SU-DHL-6 (cell line): ENCODE results near the gene UMODL1.

Source experiments
- CTCF ChIP-seq: fragments of 200-600 bp; sonication (generic); IDR thresholded peaks from one replicate; pipeline ENCODE4 v1.5.1; 2017; ENCODE audit warnings: antibody characterized with exemption, mild to moderate bottlenecking, low read length, moderate library complexity; ENCODE audit not compliant: insufficient read depth, poor library complexity, severe bottlenecking
- EZH2phosphoT487 ChIP-seq: fragments of 200-600 bp; sonication (generic), shearing (Covaris generic); conservative IDR thresholded peaks from 2 replicates; pipeline ENCODE4 v1.6.1; 2018; ENCODE audit warnings: mild to moderate bottlenecking, antibody characterized with exemption, low read length, moderate library complexity, mixed read lengths

DNA sequence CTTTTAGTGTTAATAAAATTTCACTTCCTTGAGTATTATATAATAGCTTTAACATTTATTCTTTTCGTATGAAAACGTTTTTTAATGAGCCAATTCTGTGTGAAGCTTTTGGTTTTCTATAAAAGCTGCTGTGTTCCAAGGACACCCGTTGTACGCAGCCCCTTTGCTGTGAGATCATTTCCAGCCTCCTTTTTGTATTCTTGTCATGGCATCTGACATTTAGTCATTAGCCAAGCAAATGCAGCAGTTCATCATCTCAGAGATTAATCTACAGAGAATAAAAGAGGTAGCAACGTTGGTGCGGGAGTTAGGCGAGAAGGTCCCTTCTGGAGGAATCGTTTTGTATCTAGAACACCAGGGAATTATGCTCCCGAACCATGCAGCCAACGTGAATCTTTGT, 1.3 kb upstream of the UMODL1 start:
- TF ChIP-seq CTCF (no peak), EZH2phosphoT487 (no peak)
